Measurements from ENCODE around the gene ISX.

The ISX gene

GRCh38 chr22:35109616-35110015, 43.7 kb downstream of the ISX start:
- no peak for DNase-seq (ENCODE audit: low read depth in 3 of 3, low spot score in 1 of 3)

GRCh38 chr22:35111244-35111643, 45.3 kb downstream of the ISX start:
- no peak for DNase-seq (ENCODE audit: low read depth in 3 of 3, low spot score in 1 of 3)

GRCh38 chr22:35113341-35113740, 47.4 kb downstream of the ISX start:
- no peak for DNase-seq (ENCODE audit: low read depth in 3 of 3, low spot score in 1 of 3)

- DNase-seq (ENCODE audit: low read depth in 3 of 3, low spot score in 1 of 3): no peak
These were observed 48.4 kb downstream of the ISX start for GRCh38 chr22:35114131-35114980.

- DNase-seq (ENCODE audit: low read depth in 3 of 3, low spot score in 1 of 3): no peak
These were observed 49.6 kb downstream of the ISX start for GRCh38 chr22:35115515-35115914.

GRCh38 chr22:35116269-35116668, 50.3 kb downstream of the ISX start:
- no peak for DNase-seq (ENCODE audit: low read depth in 3 of 3, low spot score in 1 of 3)

- DNase-seq (ENCODE audit: low read depth in 3 of 3, low spot score in 1 of 3): no peak
These were observed 50.9 kb downstream of the ISX start for GRCh38 chr22:35116817-35117216.

GRCh38 chr22:35119494-35119893, 53.5 kb downstream of the ISX start:
- no peak for DNase-seq (ENCODE audit: low read depth in 3 of 3, low spot score in 1 of 3)

GRCh38 chr22:35124691-35125219, 58.8 kb downstream of the ISX start:
- DNase-seq (ENCODE audit: low read depth in 3 of 3, low spot score in 1 of 3): no peak

GRCh38 chr22:35126993-35127392, 61.0 kb downstream of the ISX start:
- no peak for DNase-seq (ENCODE audit: low read depth in 3 of 3, low spot score in 1 of 3)

- no peak for DNase-seq (ENCODE audit: low read depth in 3 of 3, low spot score in 1 of 3)
These were observed 62.7 kb downstream of the ISX start for GRCh38 chr22:35128637-35129036.

- DNase-seq (ENCODE audit: low read depth in 3 of 3, low spot score in 1 of 3): no peak
These were observed 65.6 kb downstream of the ISX start for GRCh38 chr22:35131525-35132000.

- no peak for DNase-seq (ENCODE audit: low read depth in 3 of 3, low spot score in 1 of 3)
These were observed 66.6 kb downstream of the ISX start for GRCh38 chr22:35132568-35132967.

GRCh38 chr22:35133702-35134380, 67.9 kb downstream of the ISX start:
- no peak for DNase-seq (ENCODE audit: low read depth in 3 of 3, low spot score in 1 of 3)

- no peak for DNase-seq (ENCODE audit: low read depth in 3 of 3, low spot score in 1 of 3)
These were observed 68.7 kb downstream of the ISX start for GRCh38 chr22:35134637-35135036.

GRCh38 chr22:35135165-35135564, 69.2 kb downstream of the ISX start:
- no peak for DNase-seq (ENCODE audit: low read depth in 3 of 3, low spot score in 1 of 3)
